Mucosa of gallbladder (tissue), 1 donor: Measurements from ENCODE around the gene PRDM5. TPM values are rescaled to one million over a fixed set of nuclear protein-coding genes. Genes with fewer than 3 reads are reported as not detected.
"Not testable (repeated sequence)": the region's sequence is repeated elsewhere in the genome, so short reads cannot be mapped to it uniquely, and the experiment has no call there.

Source experiments
- DNase-seq: peaks from one replicate; pipeline ENCODE4 v3.0.0-alpha.2; 2020; ENCODE audit warnings: low spot score
- total RNA-seq: library from RNA; stranded (reverse); gene quantifications from one replicate; pipeline ENCODE4 v1.2.1, GENCODE V29; 2021
- donor health status: DM: no; HTN: no; CAD: no.

PRDM5 gene
- total RNA-seq, 1 donor from 2014 or later = 7.2 TPM

DNA sequence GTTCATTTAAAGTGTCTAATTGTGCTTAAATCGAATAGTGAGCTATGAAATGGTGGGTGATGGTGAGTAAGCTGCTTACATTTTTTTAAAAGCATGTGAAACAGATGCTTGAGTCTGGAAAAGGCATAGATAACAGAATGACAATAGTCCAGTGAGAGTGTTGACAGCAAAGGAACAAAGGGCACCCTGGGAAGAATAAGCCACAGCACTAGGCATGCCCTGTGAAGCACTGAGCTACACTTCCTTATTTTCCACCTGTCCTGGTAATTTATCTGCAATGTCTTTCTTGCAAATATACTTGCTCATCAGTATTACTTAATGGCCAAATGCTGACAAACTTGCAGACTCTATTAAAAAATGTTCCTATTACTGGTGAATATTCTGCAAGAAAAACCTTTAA is 168.7 kb downstream of the PRDM5 start:
- DNase-seq = no peak

DNA sequence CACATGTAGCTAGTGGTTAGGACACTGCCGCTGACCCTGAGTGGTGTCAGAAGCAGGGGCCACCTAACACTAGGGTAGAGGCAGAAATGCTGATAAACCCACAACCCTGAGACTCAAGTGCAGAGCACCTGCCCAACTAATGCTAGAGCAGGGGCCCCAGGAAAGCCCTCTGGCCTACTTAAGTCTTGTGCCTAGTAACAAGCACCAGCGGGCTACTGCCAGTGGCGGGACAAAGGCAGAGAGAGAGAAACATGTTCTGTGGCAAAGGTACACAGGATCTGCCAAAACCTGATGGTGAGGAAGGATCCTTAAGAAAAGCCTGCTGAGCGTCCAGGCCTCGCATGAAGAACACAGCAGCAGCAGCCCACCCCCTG is 172.4 kb downstream of the PRDM5 start:
- no peak for DNase-seq

DNA sequence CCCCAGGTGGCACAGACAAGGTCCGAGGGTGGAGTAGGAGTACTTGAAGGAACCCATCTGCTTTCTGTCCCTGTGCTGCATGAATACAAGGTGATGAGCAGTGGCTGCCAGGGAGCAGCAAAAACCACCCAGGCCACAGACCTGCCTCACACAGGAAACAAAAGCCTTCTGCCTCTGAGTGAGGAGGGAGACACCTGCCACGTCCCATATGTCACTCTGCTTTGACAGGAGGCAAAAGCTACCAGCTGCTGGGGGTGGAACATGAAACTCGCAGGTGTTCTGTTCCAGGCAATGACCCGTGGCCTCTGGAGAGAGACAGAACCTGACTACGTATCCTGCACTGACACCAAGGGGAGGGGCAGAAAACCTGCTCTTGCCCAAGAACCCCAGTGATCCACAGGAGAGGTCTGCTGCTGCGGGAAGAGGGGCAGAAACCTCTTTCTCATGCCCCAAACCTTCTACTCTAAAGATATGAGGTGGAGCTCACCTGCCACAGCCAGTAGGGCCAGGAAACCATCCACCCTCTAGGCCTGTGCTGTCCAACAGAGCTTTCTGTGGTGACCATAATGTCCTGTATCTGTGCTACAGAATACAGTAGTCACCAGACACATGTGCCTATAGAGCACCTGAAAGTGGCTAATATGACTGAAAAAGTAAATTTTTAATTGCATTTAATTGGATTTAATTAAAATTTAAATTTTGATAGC is 172.9 kb downstream of the PRDM5 start:
- no peak for DNase-seq

DNA sequence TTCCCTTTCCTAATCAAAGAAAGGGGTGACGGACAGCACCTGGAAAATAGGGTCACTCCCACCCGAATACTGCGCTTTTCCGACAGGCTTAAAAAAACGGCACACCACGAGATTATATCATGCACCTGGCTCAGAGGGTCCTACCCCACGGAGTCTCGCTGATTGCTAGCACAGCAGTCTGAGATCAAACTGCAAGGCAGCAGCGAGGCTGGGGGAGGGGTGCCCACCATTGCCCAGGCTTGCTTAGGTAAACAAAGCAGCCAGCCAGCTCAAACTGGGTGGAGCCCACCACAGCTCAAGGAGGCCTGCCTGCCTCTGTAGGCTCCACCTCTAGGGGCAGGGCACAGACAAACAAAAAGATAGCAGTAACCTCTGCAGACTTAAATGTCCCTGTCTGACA is 180.9 kb downstream of the PRDM5 start:
- not testable (repeated sequence) for DNase-seq

DNA sequence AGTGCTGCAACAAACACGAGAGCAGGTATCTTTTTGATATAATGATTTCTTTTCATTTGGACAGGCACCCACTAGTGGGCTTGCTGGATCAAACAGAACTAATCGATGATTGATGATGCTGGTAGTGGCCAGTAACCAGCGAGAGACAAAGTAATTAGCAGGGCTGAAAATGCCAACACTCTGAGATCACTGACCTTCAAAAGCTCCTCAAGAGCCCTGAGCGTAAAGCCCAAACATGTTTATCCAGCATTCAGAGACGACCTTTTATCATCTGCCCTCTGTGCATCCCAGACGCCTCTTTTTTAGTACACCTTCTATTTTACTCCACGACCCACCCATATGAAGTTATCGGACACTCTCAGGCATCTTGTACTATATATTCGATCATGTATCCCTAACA is 186.2 kb downstream of the PRDM5 start:
- DNase-seq = no peak

DNA sequence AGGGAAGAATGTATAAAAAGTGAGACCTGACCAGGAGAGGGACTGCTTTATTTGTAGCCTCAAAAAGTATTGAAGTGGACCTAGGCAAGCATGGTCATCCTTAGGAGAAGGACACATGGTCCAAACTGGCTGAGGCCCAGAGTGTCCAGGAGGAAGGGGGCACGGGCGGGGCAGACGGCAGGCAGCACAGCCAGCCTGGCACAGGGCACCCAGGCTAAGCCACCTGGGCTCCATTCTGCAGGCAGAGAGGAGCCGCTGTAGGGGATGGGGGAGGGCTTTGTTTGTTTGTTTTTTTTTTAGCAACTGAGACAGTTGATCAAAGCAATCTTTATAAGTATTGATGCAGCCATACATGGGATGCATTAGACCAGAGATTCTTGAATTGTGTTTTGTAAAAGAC is 188.6 kb downstream of the PRDM5 start:
- no peak for DNase-seq

DNA sequence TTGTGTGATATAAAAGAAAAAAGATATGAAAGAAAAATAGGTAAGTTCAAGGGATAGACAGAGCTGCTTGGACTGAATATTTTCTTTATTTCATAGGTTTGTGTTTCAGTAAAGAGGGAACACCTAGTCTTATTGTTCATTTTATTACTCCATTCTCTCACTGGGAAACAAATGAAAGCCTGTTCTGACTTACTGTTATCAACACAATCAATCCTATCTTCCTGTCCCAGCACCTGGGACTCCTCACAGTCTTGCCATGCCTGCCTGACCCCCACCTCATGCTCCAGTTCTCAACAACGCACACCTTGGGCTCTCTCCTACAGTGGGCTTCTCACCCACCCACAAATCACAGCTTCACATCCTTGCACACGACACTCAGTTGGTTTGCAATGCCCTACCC is 189.5 kb downstream of the PRDM5 start:
- DNase-seq = no peak

DNA sequence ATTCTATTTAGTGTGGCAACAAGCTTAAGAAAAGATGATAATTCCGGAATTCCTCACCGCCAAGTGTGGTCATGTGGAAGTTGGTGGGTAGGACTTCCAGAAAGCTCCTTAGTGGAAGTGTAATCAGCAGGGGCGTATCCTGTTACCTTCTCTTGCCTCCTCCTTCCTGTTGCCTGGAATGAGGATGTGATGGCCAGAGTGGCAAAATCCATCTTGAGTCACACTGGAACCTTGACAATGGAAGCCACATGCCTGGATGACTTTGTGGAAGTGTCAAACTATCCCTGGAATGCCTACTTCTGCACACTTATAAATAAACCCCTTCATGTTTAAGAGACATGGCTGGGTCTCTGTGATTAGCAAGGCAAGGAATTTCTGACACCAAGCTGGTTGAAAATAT is 191.0 kb downstream of the PRDM5 start:
- DNase-seq = no peak

DNA sequence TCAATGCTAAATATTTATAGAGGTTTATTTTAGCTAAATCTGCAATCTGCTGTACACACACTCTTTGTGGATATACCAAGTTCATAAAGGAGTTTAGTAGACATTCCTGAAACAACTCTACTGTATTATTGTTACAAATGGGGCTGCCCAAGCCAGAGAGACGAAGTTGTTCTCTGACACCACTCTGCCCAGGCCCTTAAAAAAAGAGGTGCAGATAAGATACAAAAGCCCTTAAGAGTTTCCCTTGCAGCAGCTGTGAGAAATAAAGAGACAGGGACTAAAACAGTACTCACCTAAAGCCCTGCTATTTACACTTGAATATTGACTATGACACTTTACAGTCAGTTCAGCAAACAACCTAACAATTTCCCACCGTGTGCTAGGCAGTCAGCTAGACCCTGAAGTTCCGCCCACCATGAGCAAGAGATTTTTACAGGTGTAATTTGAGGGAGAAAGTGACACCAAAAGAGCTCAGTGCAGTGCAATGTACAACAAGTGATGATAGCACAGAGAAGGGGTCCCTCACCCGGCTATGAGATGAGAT is 191.7 kb downstream of the PRDM5 start:
- no peak for DNase-seq

DNA sequence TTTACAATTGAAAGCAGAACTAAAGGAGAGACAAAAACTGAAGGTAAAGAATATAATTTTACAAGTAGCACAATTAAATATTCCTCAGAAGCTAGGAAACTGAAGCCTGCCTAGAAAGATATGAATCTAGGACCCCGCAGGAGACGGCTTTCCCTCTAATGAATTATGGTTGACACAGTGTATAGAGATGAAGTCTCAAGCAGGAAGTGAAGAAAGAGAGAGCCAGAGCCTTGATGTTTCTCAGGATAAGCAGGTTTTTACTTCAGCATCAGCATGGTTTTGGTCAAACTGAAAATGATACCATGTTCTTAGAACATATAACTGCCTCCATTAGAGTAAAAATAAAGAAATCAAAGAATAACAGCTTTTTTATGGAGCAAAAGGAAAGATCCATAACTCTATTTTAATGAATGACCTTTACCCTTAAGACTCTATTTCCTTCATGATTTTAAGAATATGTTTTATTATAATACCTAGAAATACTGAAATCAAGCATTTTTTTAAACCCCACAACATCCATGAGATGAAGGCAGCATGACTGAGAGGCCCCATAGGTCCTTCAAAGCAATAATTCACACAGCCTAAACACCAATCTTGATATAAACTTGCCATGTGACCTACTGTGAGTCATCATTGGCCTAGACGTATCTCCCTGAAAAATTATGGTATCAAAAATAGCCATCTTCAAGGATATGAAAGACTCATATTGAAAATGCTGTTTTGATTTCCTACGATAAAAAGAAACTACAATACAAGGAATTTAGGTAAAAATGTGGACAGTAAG is 193.4 kb downstream of the PRDM5 start:
- no peak for DNase-seq

DNA sequence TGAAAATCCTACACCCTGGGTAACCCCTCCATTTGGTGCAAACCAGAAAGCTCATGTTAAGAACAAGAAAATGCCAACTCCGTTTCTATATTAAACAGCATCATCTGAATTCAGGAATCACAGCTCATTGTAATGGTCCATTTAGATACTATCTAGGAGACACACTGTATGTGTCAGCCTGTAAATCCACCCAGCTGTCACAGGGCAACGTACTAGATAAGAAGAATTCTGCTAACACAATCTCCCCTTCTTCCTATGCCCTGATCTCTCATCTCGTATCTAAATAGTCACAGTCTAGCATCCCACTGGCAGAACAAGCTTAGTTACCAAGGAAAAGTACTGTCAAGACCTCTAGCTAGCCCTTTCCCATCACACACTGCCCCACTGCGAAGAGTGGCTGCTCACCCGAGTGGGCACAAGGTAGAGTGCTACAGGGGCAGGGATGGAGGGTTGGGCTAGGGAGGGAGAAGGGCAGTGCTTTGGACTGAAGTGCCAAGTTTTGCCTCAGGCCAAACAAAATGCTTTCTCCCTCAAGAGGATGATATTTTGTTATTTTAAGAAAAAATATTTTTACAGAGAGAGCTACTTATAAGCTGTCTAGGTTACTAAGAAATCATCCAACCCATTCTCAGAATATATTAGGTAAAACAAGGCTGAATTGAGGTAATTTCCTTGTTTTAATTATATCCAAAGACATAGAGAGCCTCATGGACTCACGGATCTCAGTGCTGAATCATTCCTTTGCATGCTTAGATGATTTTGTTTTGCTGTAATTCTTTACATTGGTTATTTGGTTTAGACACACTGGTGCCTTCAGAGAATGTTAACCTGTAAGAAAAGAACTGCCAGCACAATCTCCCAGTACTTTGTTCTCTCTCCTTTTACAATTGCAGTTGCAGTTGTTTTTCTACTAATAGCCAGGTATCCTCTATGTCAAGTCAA is 196.6 kb downstream of the PRDM5 start:
- DNase-seq = no peak

DNA sequence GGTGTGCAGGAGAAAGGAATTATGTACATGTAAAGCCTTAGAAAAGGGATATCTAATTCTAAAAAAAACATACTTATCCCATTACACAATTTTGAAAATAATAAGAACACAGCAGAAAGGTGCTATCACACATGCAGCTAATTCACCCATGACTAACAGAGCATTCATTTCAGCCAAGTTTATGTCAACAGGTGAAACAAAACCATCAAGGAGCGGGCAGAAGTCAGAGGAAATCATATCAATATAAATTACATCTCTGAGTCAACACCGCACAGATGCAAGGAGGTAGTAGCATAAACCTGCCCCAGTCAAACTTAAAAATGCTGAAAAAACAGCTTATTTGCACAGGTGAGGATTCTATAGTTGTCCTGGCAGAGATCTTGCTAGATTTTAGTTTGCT is 197.9 kb downstream of the PRDM5 start:
- no peak for DNase-seq

DNA sequence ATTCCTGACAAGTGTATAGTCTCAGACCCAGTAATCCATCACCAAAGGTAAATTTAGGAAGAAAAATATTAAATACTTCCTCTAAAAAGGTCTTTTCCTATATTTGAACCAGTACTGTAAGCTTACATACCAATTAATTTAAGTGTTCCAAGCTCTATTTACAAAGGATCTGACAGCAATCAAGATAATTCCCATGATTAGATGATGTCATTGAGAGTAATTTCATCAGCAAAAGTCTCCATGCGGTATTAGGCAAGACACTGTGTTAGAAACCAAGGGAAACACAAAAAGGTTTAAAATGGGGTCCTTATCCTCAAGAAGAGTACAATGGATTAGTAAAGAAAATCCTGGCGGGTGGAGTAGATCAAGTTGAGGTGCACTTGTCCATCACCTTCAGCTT is 198.5 kb downstream of the PRDM5 start:
- no peak for DNase-seq

DNA sequence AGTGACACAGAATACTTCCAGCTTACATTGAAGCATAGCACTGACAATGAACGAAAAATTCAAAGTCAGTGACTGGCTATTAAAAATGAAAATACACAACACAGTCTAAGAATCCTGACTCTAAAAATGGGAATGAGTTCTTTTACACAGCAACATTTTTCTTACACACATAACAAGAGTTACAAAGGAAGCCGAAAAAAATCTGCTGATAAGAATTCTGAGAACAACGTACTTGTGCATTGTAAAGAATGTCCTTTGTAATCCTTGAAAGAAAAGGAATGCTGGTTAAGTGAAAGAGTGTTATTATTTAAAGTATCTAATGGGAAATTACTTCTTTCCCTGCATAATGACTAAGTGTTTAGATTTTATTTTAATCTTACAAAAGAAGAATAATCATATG is 199.4 kb downstream of the PRDM5 start:
- no peak for DNase-seq

DNA sequence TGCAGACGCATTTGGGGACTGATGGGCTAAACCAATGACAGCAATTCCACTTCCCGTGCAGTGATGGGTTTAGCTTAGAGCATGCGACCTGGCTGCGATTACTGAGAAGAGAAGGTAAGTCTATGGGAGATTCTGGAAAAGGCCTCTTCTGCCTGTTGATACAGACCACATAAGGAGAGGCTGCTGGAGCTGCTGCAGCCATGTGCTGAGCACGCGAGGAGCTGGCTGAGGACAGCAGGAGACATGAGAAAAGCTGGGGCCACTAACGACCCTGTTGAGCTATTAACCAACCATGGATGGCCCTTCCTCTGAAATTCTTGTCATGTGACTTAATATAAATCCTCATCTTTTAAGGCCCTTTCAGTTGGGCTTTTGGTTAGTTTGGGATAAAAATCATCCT is 199.9 kb downstream of the PRDM5 start:
- no peak for DNase-seq

DNA sequence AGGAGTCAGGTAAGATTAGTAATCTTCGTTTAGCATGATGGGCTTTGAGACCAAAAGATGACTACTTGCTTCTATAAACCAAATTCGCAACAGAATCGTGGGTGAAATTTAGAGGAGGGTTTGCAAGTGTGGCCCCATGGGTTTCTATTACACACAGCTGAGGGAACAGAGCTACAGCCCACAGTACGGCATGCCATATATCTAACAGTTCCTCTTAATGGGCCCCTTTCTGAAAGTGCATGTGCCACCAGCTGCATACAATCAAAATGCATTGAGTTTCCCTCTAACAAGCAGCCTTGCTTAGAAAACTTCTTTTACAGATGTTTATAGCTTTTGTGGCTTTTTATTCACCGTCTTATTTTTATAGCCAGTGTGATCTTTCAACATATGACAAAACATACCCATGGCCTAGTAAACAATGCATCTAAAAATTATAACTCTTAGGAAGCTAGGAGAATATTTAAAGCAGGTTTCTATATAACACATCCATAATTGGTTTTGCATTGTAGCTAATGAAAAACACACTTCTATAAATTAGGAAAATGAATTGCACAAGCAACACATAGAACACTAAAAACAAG is 202.1 kb downstream of the PRDM5 start:
- DNase-seq = no peak

DNA sequence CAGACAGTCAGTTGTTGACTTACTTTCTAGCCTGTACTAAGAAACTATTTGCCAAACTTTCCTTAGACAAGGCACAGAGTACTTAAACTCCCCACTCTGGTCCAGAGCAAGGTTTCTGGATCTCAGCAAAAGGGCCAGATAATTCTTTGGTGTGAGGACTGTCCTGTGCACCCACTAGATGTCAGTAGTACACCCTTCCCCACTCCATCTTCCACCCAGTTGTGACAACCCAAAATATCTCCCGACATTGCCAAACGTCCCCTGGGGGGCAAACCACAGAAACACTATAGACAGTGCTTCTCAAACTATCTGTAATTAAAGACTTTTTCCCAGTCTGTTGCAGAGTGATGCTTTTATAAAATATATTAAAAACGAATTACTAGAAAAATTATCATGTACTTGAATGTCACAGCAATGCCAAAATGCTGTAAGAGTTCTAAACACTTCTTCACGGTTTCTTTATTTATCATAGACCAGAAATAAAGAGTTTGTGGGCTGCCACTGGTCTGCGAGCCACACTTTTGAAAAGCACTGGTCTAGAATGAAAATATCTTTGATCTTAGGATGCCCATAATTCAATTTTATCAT is 203.5 kb downstream of the PRDM5 start:
- no peak for DNase-seq

DNA sequence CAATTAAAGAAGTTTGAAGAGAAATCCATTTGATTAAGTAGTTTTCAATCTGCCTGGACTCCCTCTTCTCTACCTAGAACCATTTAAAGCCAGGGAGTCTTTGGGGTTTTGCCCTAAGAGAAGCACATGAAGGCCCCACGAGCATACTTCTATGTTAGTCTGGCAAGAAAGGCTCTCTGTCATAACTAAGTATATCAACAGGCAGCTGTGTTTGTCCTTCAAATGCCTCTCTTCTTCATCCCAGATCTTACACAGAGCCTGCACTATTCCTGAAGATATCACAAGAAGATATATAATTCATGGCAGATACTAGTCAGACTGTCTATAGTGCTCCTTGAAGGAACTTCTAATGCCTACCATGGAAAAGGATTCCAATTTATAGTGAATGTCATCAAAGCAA is 206.2 kb downstream of the PRDM5 start:
- DNase-seq = no peak

DNA sequence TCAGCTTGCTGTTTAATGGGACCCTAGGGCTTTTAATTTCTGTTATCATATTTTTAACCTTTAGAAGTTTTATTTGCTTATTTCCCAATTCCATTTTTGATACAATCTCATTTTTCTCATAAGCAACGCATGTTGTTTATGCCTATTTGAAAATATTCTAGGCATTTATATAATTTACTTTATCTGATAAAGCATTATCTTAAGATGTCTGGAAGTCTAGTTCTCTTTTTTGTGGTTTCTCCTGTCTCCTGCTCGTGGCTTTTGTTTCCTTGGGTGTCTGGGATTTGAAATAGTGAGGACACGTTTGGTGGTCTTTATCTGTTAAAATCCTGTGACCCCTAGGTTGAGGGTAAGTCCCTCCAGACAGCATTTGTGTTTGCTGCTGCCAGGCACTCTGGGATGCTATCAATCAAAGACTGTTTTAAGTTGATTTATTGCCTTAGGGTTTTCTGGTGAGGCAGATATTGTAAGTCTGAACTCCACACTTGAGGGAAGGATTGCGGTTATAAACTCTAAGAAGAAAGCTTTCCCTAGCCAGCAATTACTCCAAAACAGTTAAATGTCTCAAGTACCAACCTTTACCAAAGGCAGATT is 208.0 kb downstream of the PRDM5 start:
- DNase-seq = no peak

DNA sequence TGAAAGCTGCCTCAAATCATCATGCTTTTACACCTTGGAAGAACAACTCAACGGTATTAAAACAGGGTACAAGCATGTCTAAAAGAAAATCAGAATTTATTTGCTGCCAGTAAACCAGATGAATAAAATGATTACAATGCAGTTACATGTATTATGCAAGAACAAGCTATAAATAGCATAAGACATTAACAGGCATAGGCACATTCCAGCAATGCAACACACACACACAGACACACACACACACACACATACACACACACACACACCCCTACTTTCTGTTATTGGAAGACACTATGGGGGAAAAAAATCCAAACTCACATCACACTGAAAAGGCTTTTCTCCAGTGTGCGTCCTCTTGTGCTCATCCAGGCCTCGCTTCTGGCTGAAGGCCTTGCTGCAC is 212.5 kb downstream of the PRDM5 start:
- no peak for DNase-seq

DNA sequence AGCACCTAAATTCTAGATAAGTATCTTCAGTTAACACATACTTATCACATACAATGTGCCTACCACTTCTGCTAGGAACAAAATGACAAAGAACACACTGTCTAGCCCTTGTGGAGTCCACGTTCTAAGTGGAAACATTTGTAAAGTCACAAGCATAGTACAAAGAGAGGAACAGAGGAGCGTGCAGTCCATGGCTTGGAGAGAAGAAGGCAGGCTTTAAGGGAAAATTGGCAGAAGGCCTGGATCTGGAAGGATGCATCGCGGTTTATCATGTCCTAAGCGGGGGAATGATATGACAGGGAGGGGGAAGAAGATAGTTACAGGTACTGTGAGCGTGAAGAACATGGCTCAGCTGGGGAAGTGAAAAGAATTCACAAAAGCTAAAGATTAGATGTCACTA is 218.0 kb downstream of the PRDM5 start:
- no peak for DNase-seq
